Peyer's patch (tissue), 4 donors: ENCODE measurements around the gene PCK1. TPM values are rescaled to one million over a fixed set of nuclear protein-coding genes. Genes with fewer than 3 reads are reported as not detected.
A peak's percentile ranks its signal among the peaks of the same experiment; 100 is the strongest.

Experiments used
- DNase-seq, 3 donors: peaks; one replicate each; pipeline ENCODE4 v3.0.0-alpha.2; 2017 to 2019
- H3K27ac ChIP-seq, 4 donors: fragments of 200-600 bp; sonication (generic); one replicate each; pipeline ENCODE4 v1.5.1; 2016 to 2019
- H3K27me3 ChIP-seq, 2 donors: fragments of 200-600 bp; sonication (generic); one replicate each; pipeline ENCODE4 v1.5.1; 2019
- H3K36me3 ChIP-seq, 3 donors: fragments of 200-600 bp; sonication (generic); one replicate each; pipeline ENCODE4 v1.5.1; 2016 to 2019
- H3K4me1 ChIP-seq, 4 donors: fragments of 200-600 bp; sonication (generic); one replicate each; pipeline ENCODE4 v1.5.1; 2016 to 2019
- H3K4me3 ChIP-seq, 4 donors: fragments of 200-600 bp; sonication (generic); 1 replicate in 3 of 4; 2 replicates in 1 of 4; pipeline ENCODE4 v1.5.1; 2016 to 2019; ENCODE audit warnings: mild to moderate bottlenecking in 1 of 4
- H3K9me3 ChIP-seq, 4 donors: fragments of 200-600 bp; sonication (generic); one replicate each; pipeline ENCODE4 v1.5.1; 2016 to 2019; ENCODE audit warnings: mild to moderate bottlenecking in 1 of 4
- POLR2A ChIP-seq, 2 donors: fragments of 450-650 bp; IDR thresholded peaks; one replicate each; pipeline ENCODE4 v1.5.1; 2017; ENCODE audit warnings: antibody characterized with exemption in 2 of 2, mild to moderate bottlenecking in 2 of 2, moderate library complexity in 2 of 2
- total RNA-seq, 4 donors: library from RNA; depleted of rRNA; stranded (reverse); fragments of >200 nt; gene quantifications; one replicate each; pipeline ENCODE4 v1.1.0, GENCODE V29; 2016
- TF ChIP-seq, protein P1 (sequence below), 6 experiments: fragments of 450-650 bp in 4 of 6; fragments of 200-600 bp in 2 of 6; sonication (generic) in 1 of 6; IDR thresholded peaks; one replicate each; pipeline ENCODE4 v1.5.1; 2017 to 2019; ENCODE audit warnings: antibody characterized with exemption in 6 of 6, mild to moderate bottlenecking in 3 of 6, moderate library complexity in 1 of 6

The PCK1 gene
- total RNA-seq, 4 donors from 2014 or later: 98.2 to 2,194 (median 572) TPM

DNA sequence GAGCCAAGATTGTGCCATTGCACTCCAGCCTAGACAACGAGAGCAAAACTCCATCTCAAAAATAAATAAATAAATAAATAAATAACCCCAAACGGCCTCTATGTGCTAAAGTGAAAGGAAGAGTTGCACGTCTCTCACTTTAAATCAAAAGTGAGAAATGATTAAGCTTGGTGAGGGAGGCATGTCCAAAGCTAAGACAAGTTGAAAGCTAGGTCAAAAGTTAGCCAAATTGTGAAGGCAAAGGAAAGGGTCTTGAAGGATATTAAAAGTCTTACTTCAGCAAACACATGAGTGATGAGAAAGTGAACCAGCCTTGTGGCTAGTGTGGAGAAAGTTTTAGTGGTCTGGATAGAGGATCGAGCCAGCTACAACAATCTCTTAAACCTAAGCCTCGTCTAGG, 45.0 kb downstream of the PCK1 start:
- H3K4me1 ChIP-seq: peaks cover 0 to 21% (median 0%) of the 10 kb centered on the region in 4 donors
- no peak for DNase-seq
- no peaks in the 10 kb centered on the region for H3K27me3 ChIP-seq
- H3K36me3 ChIP-seq: no peaks in the 10 kb centered on the region
- TF ChIP-seq POLR2A (IDR thresholded peaks at IDR 0.05): no peak
- TF ChIP-seq, protein P1, sequence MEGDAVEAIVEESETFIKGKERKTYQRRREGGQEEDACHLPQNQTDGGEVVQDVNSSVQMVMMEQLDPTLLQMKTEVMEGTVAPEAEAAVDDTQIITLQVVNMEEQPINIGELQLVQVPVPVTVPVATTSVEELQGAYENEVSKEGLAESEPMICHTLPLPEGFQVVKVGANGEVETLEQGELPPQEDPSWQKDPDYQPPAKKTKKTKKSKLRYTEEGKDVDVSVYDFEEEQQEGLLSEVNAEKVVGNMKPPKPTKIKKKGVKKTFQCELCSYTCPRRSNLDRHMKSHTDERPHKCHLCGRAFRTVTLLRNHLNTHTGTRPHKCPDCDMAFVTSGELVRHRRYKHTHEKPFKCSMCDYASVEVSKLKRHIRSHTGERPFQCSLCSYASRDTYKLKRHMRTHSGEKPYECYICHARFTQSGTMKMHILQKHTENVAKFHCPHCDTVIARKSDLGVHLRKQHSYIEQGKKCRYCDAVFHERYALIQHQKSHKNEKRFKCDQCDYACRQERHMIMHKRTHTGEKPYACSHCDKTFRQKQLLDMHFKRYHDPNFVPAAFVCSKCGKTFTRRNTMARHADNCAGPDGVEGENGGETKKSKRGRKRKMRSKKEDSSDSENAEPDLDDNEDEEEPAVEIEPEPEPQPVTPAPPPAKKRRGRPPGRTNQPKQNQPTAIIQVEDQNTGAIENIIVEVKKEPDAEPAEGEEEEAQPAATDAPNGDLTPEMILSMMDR (IDR thresholded peaks at IDR 0.05): no peak
- no peak overlapping the region for H3K4me3 ChIP-seq
- H3K27ac ChIP-seq: peak overlapping the region in 1 of 4 donors; percentile 68
- H3K9me3 ChIP-seq: no peaks in the 10 kb centered on the region

DNA sequence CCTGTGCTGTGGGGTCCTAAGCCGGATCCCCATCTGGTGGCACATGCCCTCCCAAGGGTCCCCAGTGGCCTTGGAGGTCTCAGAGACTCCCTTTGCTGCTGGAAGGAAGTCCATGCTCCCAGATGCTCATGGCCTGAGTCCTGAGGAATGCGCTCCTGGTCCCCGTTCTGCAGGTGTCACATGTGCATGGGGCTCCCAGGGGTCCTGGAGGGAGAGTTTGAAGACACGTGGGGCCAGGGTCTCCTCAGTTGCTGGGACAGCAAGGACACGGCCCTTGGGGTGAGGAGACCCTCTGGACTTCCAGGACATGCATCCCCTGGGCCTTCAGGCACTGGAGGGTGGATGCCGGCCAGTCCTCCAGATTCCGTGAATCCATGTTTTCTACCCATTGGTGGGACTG, 47.6 kb downstream of the PCK1 start:
- H3K4me3 ChIP-seq: no peak overlapping the region
- H3K27ac ChIP-seq: no peak overlapping the region
- DNase-seq: peak in 1 of 3 donors; percentile 45
- peaks cover 0 to 21% (median 0%) of the 10 kb centered on the region in 4 donors for H3K4me1 ChIP-seq
- no peak for TF ChIP-seq POLR2A (IDR thresholded peaks at IDR 0.05)
- TF ChIP-seq, protein P1 (IDR thresholded peaks at IDR 0.05): no peak
- no peaks in the 10 kb centered on the region for H3K36me3 ChIP-seq
- no peaks in the 10 kb centered on the region for H3K9me3 ChIP-seq
- no peaks in the 10 kb centered on the region for H3K27me3 ChIP-seq

DNA sequence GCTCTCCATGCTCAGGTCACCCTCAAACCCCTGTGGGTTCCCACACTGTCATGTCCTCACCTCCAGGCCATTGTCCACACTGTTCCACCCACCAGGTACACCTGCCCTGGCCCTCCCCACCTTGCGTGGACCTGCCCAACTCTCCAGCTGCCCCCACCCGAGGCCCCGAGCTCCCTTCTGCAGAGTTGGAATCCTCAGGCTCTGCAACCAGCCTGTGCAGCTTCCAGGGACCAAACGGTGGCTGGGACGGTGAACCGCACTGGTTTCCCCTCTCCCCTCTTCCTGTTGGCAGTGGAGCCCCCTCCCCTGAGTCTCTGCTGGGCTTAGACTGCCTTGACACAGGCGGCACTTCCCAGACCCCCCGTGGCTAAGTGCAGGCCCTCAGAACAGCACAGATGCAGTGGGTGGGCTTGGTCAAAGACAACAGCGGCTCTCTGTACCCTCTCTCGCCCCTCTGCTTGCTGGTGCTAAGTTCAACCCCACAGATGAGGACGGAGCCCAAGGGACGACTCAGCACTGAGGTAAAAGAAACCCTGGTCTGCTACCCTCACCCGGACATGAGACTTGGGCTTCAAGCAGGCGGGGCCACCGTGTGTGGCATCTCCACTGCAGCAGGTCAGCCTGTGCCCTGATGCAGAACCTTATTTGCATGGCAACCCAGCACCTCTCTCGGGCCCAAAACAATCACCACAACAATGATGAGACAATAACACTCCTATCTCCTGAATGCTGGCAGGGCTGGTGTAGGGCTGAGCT, 48.4 kb downstream of the PCK1 start:
- peak in 2 of 3 donors; percentile 31 to 37 for DNase-seq
- no peak overlapping the region for H3K4me3 ChIP-seq
- H3K27me3 ChIP-seq: no peaks in the 10 kb centered on the region
- H3K36me3 ChIP-seq: no peaks in the 10 kb centered on the region
- no peak overlapping the region for H3K27ac ChIP-seq
- peaks cover 0 to 16% (median 0%) of the 10 kb centered on the region in 4 donors for H3K4me1 ChIP-seq
- H3K9me3 ChIP-seq: no peaks in the 10 kb centered on the region
- TF ChIP-seq, protein P1 (IDR thresholded peaks at IDR 0.05): no peak
- TF ChIP-seq POLR2A (IDR thresholded peaks at IDR 0.05): no peak

DNA sequence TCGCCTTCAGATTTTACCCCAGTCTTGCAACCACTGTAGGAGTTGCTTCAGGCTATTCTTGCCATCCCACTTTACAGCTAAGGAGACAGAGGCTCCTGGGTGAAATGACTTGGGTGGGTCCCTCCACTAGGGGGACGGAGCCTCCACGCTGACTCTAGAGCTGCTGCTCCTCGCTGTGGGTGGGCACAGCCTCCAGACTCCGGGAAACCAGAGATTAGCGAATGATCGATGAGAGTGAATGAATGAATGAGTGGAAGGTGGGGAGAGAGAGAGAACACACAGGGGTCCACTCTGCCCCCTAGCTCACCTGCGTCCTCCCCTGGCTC, 48.9 kb downstream of the PCK1 start:
- DNase-seq: peak in 1 of 3 donors; percentile 19
- Histone ChIP-seq H3K36me3 (no peaks in the 10 kb centered on the region), H3K27ac (no peak overlapping the region), H3K4me3 (no peak overlapping the region), H3K4me1 (peaks cover 0 to 11% (median 0%) of the 10 kb centered on the region in 4 donors), H3K9me3 (no peaks in the 10 kb centered on the region), H3K27me3 (no peaks in the 10 kb centered on the region)
- TF ChIP-seq, protein P1 (IDR thresholded peaks at IDR 0.05): no peak
- TF ChIP-seq POLR2A (IDR thresholded peaks at IDR 0.05): no peak

DNA sequence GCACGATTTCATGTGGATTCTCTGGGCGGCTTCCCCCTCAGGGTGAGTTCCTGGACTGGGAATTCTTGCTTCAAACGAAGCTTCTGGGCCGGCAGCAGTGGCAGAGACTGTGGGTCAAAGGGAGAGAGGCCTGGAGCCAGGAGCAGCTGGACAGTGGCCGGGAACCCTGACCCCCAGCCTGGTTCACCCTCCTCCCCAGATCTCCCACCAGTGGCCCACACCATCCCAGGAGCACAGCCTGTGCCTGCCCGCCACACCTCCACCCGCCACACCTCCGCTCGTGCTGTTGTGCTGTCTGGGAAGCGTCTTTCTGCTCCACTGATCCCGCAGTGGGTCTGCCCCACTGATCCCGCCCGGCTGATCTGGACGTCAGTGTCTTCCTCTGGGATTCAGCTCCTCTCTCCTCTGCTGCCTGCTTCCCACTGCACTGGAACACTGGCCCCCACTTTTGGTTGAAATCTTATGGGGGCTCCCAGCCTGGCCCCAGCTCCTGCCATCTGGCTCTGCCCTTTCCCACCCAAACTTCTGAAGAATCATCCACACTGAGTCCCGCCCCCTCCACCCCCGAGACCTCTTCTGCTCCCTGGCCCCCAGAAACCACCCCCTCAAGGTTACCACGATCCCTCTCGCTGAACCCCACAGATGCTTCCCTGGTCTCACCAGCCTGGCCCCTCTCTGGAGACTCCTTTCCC, 49.5 kb downstream of the PCK1 start:
- DNase-seq: peak in 2 of 3 donors; percentile 36 to 45
- Histone ChIP-seq H3K27me3 (no peaks in the 10 kb centered on the region), H3K27ac (no peak overlapping the region), H3K36me3 (no peaks in the 10 kb centered on the region), H3K9me3 (no peaks in the 10 kb centered on the region), H3K4me3 (no peak overlapping the region), H3K4me1 (peaks cover 0 to 5% (median 0%) of the 10 kb centered on the region in 4 donors)
- TF ChIP-seq, protein P1 (IDR thresholded peaks at IDR 0.05): no peak
- no peak for TF ChIP-seq POLR2A (IDR thresholded peaks at IDR 0.05)
